SK-N-SH treated with all-trans-retinoic acid at 6 μM for 48 hours (cell line): Measurements from ENCODE around the gene TIMP4.

Experiments used
- ATAC-seq: fragments of 200-7000 bp; cut with Tn5 transposase; 3 replicates; pipeline ENCODE4 v1.9.1; 2020; ENCODE audit warnings: mild to moderate bottlenecking, moderate library complexity
- BACH2 ChIP-seq: fragments of 250-450 bp; sonication (Bioruptor Pico); IDR thresholded peaks from 2 replicates; pipeline ENCODE4 v1.9.0; 2021; ENCODE audit warnings: mild to moderate bottlenecking, borderline replicate concordance
- CSDC2 ChIP-seq: fragments of 250-450 bp; sonication (Bioruptor Pico); IDR thresholded peaks from 2 replicates; pipeline ENCODE4 v1.5.0; 2020; ENCODE audit warnings: mild to moderate bottlenecking, moderate library complexity
- ESRRG ChIP-seq: fragments of 250-450 bp; sonication (Bioruptor Pico); IDR thresholded peaks from 2 replicates; pipeline ENCODE4 v1.6.1; 2021; ENCODE audit warnings: mild to moderate bottlenecking
- GLIS3 ChIP-seq: fragments of 250-450 bp; sonication (Bioruptor Pico); IDR thresholded peaks from 2 replicates; pipeline ENCODE4 v1.5.0; 2020; ENCODE audit warnings: mild to moderate bottlenecking, moderate library complexity
- ISL1 ChIP-seq: fragments of 250-450 bp; sonication (Bioruptor Pico); IDR thresholded peaks from 2 replicates; pipeline ENCODE4 v2.1.2; 2022; ENCODE audit warnings: mild to moderate bottlenecking, moderate library complexity
- OSR1 ChIP-seq: fragments of 250-450 bp; sonication (Bioruptor Pico); IDR thresholded peaks from 2 replicates; pipeline ENCODE4 v1.8.0; 2022; ENCODE audit warnings: moderate library complexity, mild to moderate bottlenecking, inconsistent platforms
- PPARA ChIP-seq: fragments of 250-450 bp; sonication (Bioruptor Pico); IDR thresholded peaks from 2 replicates; pipeline ENCODE4 v1.5.0; 2020; ENCODE audit warnings: mild to moderate bottlenecking, borderline replicate concordance
- RARB ChIP-seq: fragments of 250-450 bp; sonication (Bioruptor Pico); IDR thresholded peaks from 2 replicates; pipeline ENCODE4 v1.8.0; 2021; ENCODE audit warnings: mild to moderate bottlenecking, moderate library complexity
- SNAI2 ChIP-seq: fragments of 250-450 bp; sonication (Bioruptor Pico); IDR thresholded peaks from 2 replicates; pipeline ENCODE4 v1.5.0; 2020; ENCODE audit warnings: mild to moderate bottlenecking, moderate library complexity
- TCF4 ChIP-seq: fragments of 250-450 bp; sonication (Bioruptor Pico); IDR thresholded peaks from 2 replicates; pipeline ENCODE4 v1.8.0; 2021; ENCODE audit warnings: mild to moderate bottlenecking, moderate library complexity, borderline replicate concordance
- TOX ChIP-seq: fragments of 250-450 bp; sonication (Bioruptor Pico); IDR thresholded peaks from 2 replicates; pipeline ENCODE4 v1.8.0; 2021; ENCODE audit warnings: mild to moderate bottlenecking, moderate library complexity, borderline replicate concordance
- ZC3H10 ChIP-seq: fragments of 250-450 bp; sonication (Bioruptor Pico); IDR thresholded peaks from 2 replicates; pipeline ENCODE4 v1.5.1; 2021; ENCODE audit warnings: mild to moderate bottlenecking, moderate library complexity
- ZFP3 ChIP-seq: fragments of 250-450 bp; sonication (Bioruptor Pico); IDR thresholded peaks from 2 replicates; pipeline ENCODE4 v1.5.0; 2020; ENCODE audit warnings: mild to moderate bottlenecking, moderate library complexity
- ZFP30 ChIP-seq: fragments of 450-650 bp; formaldehyde crosslinking; IDR thresholded peaks from 2 replicates; pipeline ENCODE4 v1.5.0; 2022; ENCODE audit warnings: mild to moderate bottlenecking, moderate library complexity
- ZNF565 ChIP-seq: fragments of 450-650 bp; formaldehyde crosslinking; conservative IDR thresholded peaks from 2 replicates; pipeline ENCODE4 v1.5.0; 2020; ENCODE audit warnings: low read depth, mild to moderate bottlenecking, moderate library complexity
- ZNF70 ChIP-seq: fragments of 450-650 bp; formaldehyde crosslinking; IDR thresholded peaks from 2 replicates; pipeline ENCODE4 v1.5.0; 2020; ENCODE audit warnings: mild to moderate bottlenecking, moderate library complexity
- ZNF8 ChIP-seq: fragments of 450-650 bp; formaldehyde crosslinking; IDR thresholded peaks from 2 replicates; pipeline ENCODE4 v1.5.0; 2020; ENCODE audit warnings: mild to moderate bottlenecking, moderate library complexity
- TF ChIP-seq, protein P1 (sequence below): fragments of 250-450 bp; sonication (Bioruptor Pico); IDR thresholded peaks from 2 replicates; pipeline ENCODE4 v1.5.1; 2021; ENCODE audit warnings: mild to moderate bottlenecking, moderate library complexity
- TF ChIP-seq, protein P2 (sequence below): fragments of 250-450 bp; sonication (Bioruptor Pico); IDR thresholded peaks from 2 replicates; pipeline ENCODE4 v1.5.1; 2020; ENCODE audit warnings: low read depth, mild to moderate bottlenecking, moderate library complexity
- TF ChIP-seq, protein P3 (sequence below): fragments of 250-450 bp; sonication (Bioruptor Pico); IDR thresholded peaks from 2 replicates; pipeline ENCODE4 v1.8.0; 2021; ENCODE audit warnings: low read depth, mild to moderate bottlenecking, moderate library complexity, borderline replicate concordance
- TF ChIP-seq, protein P4 (sequence below): fragments of 250-450 bp; sonication (Bioruptor Pico); IDR thresholded peaks from 2 replicates; pipeline ENCODE4 v1.8.0; 2020; ENCODE audit warnings: mild to moderate bottlenecking, moderate library complexity, borderline replicate concordance
- TF ChIP-seq, protein P5 (sequence below): fragments of 250-450 bp; sonication (Bioruptor Pico); IDR thresholded peaks from 2 replicates; pipeline ENCODE4 v1.5.0; 2020; ENCODE audit warnings: mild to moderate bottlenecking, moderate library complexity

The TIMP4 gene

DNA sequence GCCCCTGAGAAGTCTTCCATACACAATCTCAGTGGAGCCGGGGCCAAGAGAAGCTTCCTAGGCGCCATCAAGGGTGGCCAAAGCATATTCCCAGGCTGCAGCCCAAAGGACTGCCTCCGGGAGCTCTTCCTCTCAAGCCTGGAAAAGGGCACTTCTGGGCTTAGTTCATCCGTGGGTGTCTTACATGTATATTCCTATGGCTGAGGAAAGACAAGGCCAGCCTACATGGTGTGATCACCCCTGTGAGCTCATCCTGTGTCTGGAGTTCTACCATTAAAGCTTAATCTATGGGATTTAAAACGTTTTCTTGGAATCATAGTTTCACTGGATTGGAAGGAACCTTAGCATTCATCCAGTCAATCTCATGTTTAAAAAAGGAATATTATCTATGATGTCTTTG lies 21.9 kb upstream of the TIMP4 start:
- ATAC-seq: no peak
- TF ChIP-seq GLIS3 (CRISPR knock-in tag) (no peak), ESRRG (CRISPR knock-in tag) (no peak), PPARA (no peak), TOX (no peak), TCF4 (no peak), RARB (CRISPR knock-in tag) (no peak), ZNF8 (CRISPR knock-in tag) (no peak), ISL1 (CRISPR knock-in tag) (no peak), ZNF70 (no peak), OSR1 (CRISPR knock-in tag) (no peak)
- TF ChIP-seq, protein P1, sequence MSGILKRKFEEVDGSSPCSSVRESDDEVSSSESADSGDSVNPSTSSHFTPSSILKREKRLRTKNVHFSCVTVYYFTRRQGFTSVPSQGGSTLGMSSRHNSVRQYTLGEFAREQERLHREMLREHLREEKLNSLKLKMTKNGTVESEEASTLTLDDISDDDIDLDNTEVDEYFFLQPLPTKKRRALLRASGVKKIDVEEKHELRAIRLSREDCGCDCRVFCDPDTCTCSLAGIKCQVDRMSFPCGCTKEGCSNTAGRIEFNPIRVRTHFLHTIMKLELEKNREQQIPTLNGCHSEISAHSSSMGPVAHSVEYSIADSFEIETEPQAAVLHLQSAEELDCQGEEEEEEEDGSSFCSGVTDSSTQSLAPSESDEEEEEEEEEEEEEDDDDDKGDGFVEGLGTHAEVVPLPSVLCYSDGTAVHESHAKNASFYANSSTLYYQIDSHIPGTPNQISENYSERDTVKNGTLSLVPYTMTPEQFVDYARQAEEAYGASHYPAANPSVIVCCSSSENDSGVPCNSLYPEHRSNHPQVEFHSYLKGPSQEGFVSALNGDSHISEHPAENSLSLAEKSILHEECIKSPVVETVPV: no peak

DNA sequence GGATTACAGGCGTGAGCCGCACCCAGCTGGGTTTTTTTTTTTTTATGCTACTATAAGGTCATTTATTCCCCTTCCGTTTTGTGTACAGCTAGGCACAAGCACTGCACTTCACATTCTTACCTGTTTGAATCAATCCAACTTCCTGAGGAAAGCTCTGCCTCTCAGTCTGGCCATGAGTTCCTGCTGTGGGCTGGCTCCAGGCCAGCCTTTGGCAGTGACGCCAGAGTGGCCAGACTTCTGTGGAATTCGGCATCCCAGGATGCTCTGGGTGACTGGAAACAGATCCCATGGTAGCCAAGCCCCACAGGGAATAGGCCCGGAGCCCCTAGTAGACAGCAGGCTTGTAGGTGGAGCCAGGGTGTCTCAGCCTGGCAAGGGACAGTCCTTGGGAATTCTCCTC lies 21.5 kb upstream of the TIMP4 start:
- TF ChIP-seq, protein P2, sequence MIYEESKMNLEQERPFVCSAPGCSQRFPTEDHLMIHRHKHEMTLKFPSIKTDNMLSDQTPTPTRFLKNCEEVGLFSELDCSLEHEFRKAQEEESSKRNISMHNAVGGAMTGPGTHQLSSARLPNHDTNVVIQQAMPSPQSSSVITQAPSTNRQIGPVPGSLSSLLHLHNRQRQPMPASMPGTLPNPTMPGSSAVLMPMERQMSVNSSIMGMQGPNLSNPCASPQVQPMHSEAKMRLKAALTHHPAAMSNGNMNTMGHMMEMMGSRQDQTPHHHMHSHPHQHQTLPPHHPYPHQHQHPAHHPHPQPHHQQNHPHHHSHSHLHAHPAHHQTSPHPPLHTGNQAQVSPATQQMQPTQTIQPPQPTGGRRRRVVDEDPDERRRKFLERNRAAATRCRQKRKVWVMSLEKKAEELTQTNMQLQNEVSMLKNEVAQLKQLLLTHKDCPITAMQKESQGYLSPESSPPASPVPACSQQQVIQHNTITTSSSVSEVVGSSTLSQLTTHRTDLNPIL (CRISPR knock-in tag): no peak
- TF ChIP-seq CSDC2 (peak; percentile 78; the same call in 1 of the 2 replicates), ZNF70 (no peak), GLIS3 (CRISPR knock-in tag) (no peak), OSR1 (CRISPR knock-in tag) (peak; percentile 67; the same call in 1 of the 2 replicates), ZFP30 (no peak), SNAI2 (no peak), ZFP3 (CRISPR knock-in tag) (no peak), ESRRG (CRISPR knock-in tag) (no peak), RARB (CRISPR knock-in tag) (no peak)
- TF ChIP-seq, protein P1: no peak
- peak; percentile 78 for ATAC-seq

DNA sequence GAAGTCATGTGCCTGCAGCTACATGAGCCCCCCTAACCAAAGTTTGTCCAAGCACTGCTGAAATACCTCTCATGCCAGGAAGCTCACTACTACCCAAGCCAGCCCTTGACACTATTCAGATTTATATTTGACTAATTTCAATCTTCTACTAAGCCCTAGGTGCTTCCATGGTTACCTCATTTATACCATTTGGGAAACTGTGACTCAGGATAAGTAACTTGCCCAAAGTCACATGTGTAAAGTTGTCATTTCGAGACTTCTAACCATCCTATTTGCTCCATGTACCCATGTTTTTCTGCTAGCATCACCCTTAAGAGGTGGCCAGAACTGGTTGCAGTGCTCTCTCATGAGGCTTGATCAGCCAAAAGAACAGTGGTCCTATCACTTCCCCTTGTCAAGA lies 20.7 kb upstream of the TIMP4 start:
- TF ChIP-seq SNAI2 (no peak), ESRRG (CRISPR knock-in tag) (no peak), ZNF8 (CRISPR knock-in tag) (no peak), ZFP30 (no peak), BACH2 (CRISPR knock-in tag) (no peak), PPARA (no peak), ZC3H10 (CRISPR knock-in tag) (no peak), TOX (no peak), OSR1 (CRISPR knock-in tag) (no peak), TCF4 (no peak), ZNF565 (no peak), GLIS3 (CRISPR knock-in tag) (no peak), ZFP3 (CRISPR knock-in tag) (no peak), RARB (CRISPR knock-in tag) (no peak)
- TF ChIP-seq, protein P1: no peak
- TF ChIP-seq, protein P2 (CRISPR knock-in tag): no peak
- TF ChIP-seq, protein P3, sequence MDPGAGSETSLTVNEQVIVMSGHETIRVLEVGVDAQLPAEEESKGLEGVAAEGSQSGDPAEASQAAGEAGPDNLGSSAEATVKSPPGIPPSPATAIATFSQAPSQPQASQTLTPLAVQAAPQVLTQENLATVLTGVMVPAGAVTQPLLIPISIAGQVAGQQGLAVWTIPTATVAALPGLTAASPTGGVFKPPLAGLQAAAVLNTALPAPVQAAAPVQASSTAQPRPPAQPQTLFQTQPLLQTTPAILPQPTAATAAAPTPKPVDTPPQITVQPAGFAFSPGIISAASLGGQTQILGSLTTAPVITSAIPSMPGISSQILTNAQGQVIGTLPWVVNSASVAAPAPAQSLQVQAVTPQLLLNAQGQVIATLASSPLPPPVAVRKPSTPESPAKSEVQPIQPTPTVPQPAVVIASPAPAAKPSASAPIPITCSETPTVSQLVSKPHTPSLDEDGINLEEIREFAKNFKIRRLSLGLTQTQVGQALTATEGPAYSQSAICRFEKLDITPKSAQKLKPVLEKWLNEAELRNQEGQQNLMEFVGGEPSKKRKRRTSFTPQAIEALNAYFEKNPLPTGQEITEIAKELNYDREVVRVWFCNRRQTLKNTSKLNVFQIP (CRISPR knock-in tag): no peak
- TF ChIP-seq, protein P4, sequence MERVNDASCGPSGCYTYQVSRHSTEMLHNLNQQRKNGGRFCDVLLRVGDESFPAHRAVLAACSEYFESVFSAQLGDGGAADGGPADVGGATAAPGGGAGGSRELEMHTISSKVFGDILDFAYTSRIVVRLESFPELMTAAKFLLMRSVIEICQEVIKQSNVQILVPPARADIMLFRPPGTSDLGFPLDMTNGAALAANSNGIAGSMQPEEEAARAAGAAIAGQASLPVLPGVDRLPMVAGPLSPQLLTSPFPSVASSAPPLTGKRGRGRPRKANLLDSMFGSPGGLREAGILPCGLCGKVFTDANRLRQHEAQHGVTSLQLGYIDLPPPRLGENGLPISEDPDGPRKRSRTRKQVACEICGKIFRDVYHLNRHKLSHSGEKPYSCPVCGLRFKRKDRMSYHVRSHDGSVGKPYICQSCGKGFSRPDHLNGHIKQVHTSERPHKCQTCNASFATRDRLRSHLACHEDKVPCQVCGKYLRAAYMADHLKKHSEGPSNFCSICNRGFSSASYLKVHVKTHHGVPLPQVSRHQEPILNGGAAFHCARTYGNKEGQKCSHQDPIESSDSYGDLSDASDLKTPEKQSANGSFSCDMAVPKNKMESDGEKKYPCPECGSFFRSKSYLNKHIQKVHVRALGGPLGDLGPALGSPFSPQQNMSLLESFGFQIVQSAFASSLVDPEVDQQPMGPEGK (CRISPR knock-in tag): no peak
- TF ChIP-seq, protein P5, sequence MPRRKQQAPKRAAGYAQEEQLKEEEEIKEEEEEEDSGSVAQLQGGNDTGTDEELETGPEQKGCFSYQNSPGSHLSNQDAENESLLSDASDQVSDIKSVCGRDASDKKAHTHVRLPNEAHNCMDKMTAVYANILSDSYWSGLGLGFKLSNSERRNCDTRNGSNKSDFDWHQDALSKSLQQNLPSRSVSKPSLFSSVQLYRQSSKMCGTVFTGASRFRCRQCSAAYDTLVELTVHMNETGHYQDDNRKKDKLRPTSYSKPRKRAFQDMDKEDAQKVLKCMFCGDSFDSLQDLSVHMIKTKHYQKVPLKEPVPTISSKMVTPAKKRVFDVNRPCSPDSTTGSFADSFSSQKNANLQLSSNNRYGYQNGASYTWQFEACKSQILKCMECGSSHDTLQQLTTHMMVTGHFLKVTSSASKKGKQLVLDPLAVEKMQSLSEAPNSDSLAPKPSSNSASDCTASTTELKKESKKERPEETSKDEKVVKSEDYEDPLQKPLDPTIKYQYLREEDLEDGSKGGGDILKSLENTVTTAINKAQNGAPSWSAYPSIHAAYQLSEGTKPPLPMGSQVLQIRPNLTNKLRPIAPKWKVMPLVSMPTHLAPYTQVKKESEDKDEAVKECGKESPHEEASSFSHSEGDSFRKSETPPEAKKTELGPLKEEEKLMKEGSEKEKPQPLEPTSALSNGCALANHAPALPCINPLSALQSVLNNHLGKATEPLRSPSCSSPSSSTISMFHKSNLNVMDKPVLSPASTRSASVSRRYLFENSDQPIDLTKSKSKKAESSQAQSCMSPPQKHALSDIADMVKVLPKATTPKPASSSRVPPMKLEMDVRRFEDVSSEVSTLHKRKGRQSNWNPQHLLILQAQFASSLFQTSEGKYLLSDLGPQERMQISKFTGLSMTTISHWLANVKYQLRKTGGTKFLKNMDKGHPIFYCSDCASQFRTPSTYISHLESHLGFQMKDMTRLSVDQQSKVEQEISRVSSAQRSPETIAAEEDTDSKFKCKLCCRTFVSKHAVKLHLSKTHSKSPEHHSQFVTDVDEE (CRISPR knock-in tag): no peak
- TF ChIP-seq, all 23 proteins: peak for 0
- ATAC-seq: no peak
